Activated CD8-positive, alpha-beta memory T cell treated with anti-CD3 and anti-CD28 coated beads for 4 hours (primary cell): ENCODE data around the gene PRKX.
"Not testable (repeated sequence)": the region's sequence is repeated elsewhere in the genome, so short reads cannot be mapped to it uniquely, and the experiment has no call there.

ENCODE experiments used
- DNase-seq, 2 donors: peaks; one replicate each; pipeline ENCODE4 v3.0.0-alpha.2; 2020; ENCODE audit warnings: low read depth in 2 of 2

The PRKX gene

GRCh38 chrX:3577551-3577950 lies 135.9 kb downstream of the PRKX start:
- DNase-seq: no peak

- no peak for DNase-seq
Measured at GRCh38 chrX:3576886-3577501, 136.5 kb downstream of the PRKX start.

- no peak for DNase-seq
Measured at GRCh38 chrX:3567686-3568085, 145.8 kb downstream of the PRKX start.

GRCh38 chrX:3563451-3563850 lies 150.0 kb downstream of the PRKX start:
- DNase-seq: no peak

- not testable (repeated sequence) for DNase-seq
Measured at GRCh38 chrX:3560010-3560409, 153.4 kb downstream of the PRKX start.
